Mesenchymal stem cell (in vitro differentiated cells and primary cell): ENCODE measurements around the gene DOC2B.

Experiments used
- DNase-seq: peaks from one replicate; pipeline ENCODE4 v3.0.0-alpha.2; 2013
- H2AFZ ChIP-seq: one replicate; pipeline ENCODE4 v1.6.1; 2013; ENCODE audit warnings: low read depth, mild to moderate bottlenecking, control low read depth, inconsistent platforms, low read length, moderate library complexity
- H2AK5ac ChIP-seq: 2 replicates; pipeline ENCODE4 v1.6.1; 2013; ENCODE audit warnings: low read length, moderate library complexity, mild to moderate bottlenecking, inconsistent platforms; ENCODE audit not compliant: severe bottlenecking
- H2BK120ac ChIP-seq: one replicate; pipeline ENCODE4 v1.6.1; 2013; ENCODE audit warnings: low read depth, mild to moderate bottlenecking, inconsistent platforms, low read length, moderate library complexity
- H2BK12ac ChIP-seq, 2 experiments: one replicate each; pipeline ENCODE4 v1.6.1; 2013; ENCODE audit warnings: inconsistent platforms in 2 of 2, low read length in 2 of 2, mild to moderate bottlenecking in 2 of 2, moderate library complexity in 2 of 2, control low read depth in 1 of 2
- H2BK15ac ChIP-seq: one replicate; pipeline ENCODE4 v1.6.1; 2013; ENCODE audit warnings: mild to moderate bottlenecking, low read depth, inconsistent platforms; ENCODE audit not compliant: poor library complexity, severe bottlenecking
- H2BK5ac ChIP-seq: 2 replicates; pipeline ENCODE4 v1.6.1; 2013; ENCODE audit warnings: low read depth, mild to moderate bottlenecking, low read length, control low read depth, inconsistent platforms; ENCODE audit not compliant: poor library complexity, severe bottlenecking
- H3K14ac ChIP-seq, 2 experiments: one replicate each; pipeline ENCODE4 v1.6.1; 2013; ENCODE audit warnings: inconsistent platforms in 2 of 2, low read length in 2 of 2, control low read depth in 1 of 2, mild to moderate bottlenecking in 1 of 2, moderate library complexity in 1 of 2
- H3K18ac ChIP-seq, 2 experiments: one replicate each; pipeline ENCODE4 v1.6.1; 2013; ENCODE audit warnings: inconsistent platforms in 2 of 2, low read length in 2 of 2, control low read depth in 1 of 2, low read depth in 1 of 2, mild to moderate bottlenecking in 1 of 2
- H3K23ac ChIP-seq, 2 experiments: one replicate each; pipeline ENCODE4 v1.6.1; 2013; ENCODE audit warnings: inconsistent platforms in 2 of 2, low read length in 2 of 2, mild to moderate bottlenecking in 2 of 2, moderate library complexity in 2 of 2, control low read depth in 1 of 2
- H3K27ac ChIP-seq: 2 replicates; pipeline ENCODE4 v1.5.1; 2013; ENCODE audit warnings: mild to moderate bottlenecking, moderate library complexity, low read length, control low read depth, inconsistent platforms; ENCODE audit not compliant: poor library complexity, severe bottlenecking
- H3K27me3 ChIP-seq, 2 experiments: 2 replicates each; pipeline versions ENCODE4 v1.6.1 to v1.7.0; 2013; ENCODE audit warnings: low read length in 2 of 2, mild to moderate bottlenecking in 2 of 2, moderate library complexity in 2 of 2, control low read depth in 1 of 2, inconsistent platforms in 1 of 2; ENCODE audit not compliant: control insufficient read depth in 1 of 2, insufficient read depth in 1 of 2
- H3K36me3 ChIP-seq, 2 experiments: 2 replicates each; pipeline versions ENCODE4 v1.6.1 to v1.7.0; 2013; ENCODE audit warnings: low read length in 2 of 2, control low read depth in 1 of 2, inconsistent platforms in 1 of 2, low read depth in 1 of 2, mild to moderate bottlenecking in 1 of 2; ENCODE audit not compliant: insufficient read depth in 2 of 2, control insufficient read depth in 1 of 2
- H3K4ac ChIP-seq, 2 experiments: one replicate each; pipeline ENCODE4 v1.6.1; 2013; ENCODE audit warnings: inconsistent platforms in 2 of 2, low read length in 2 of 2, mild to moderate bottlenecking in 2 of 2, moderate library complexity in 2 of 2, control low read depth in 1 of 2, low read depth in 1 of 2
- H3K4me1 ChIP-seq: 2 replicates; pipeline ENCODE4 v1.6.1; 2013; ENCODE audit warnings: low read depth, low read length, control low read depth; ENCODE audit not compliant: control insufficient read depth, insufficient read depth
- H3K4me2 ChIP-seq: 2 replicates; pipeline ENCODE4 v1.6.1; 2013; ENCODE audit warnings: low read length, mild to moderate bottlenecking, inconsistent platforms; ENCODE audit not compliant: poor library complexity, severe bottlenecking
- H3K4me3 ChIP-seq, 2 experiments: 2 replicates each; pipeline versions ENCODE4 v1.5.1 to v1.7.0; 2013; ENCODE audit warnings: low read length in 2 of 2, mild to moderate bottlenecking in 2 of 2, control low read depth in 1 of 2, low read depth in 1 of 2; ENCODE audit not compliant: insufficient read depth in 1 of 2
- H3K79me1 ChIP-seq: replicated peaks from 2 replicates; pipeline ENCODE4 v1.6.1; 2013; ENCODE audit warnings: mild to moderate bottlenecking, control low read depth, low read length, inconsistent platforms; ENCODE audit not compliant: poor library complexity, severe bottlenecking
- H3K9ac ChIP-seq: 2 replicates; pipeline ENCODE4 v1.7.0; 2013; ENCODE audit warnings: mild to moderate bottlenecking, low read length, moderate library complexity
- H3K9me3 ChIP-seq: 2 replicates; pipeline ENCODE4 v1.7.0; 2013; ENCODE audit warnings: mild to moderate bottlenecking, low read length; ENCODE audit not compliant: control insufficient read depth
- H4K8ac ChIP-seq: one replicate; pipeline ENCODE4 v1.6.1; 2013; ENCODE audit warnings: inconsistent platforms, mild to moderate bottlenecking, low read length, moderate library complexity
- H4K91ac ChIP-seq: one replicate; pipeline ENCODE4 v1.6.1; 2013; ENCODE audit warnings: mild to moderate bottlenecking, low read length, inconsistent platforms
- WGBS: methylation state at CpG from one replicate; pipeline ENCODE4 v1.1.7; 2013; ENCODE audit warnings: mixed read lengths; 5-methylcytosine and 5-hydroxymethylcytosine counted together

Gene DOC2B

GRCh38 chr17:146546-146945, 34.9 kb downstream of the DOC2B start:
- Histone ChIP-seq H2BK5ac (no peak overlapping the region), H3K79me1 (no peaks in the 10 kb centered on the region), H3K27ac (no peak overlapping the region), H2BK15ac (no peak overlapping the region), H2BK12ac (no peak overlapping the region), H2BK120ac (no peak overlapping the region), H2AK5ac (no peak overlapping the region), H3K27me3 (peaks cover 7 to 47% of the 10 kb centered on the region in 2 experiments), H3K9me3 (no peaks in the 10 kb centered on the region), H3K23ac (no peak overlapping the region), H3K9ac (no peak overlapping the region), H4K91ac (no peak overlapping the region), H2AFZ (no peak overlapping the region), H4K8ac (no peak overlapping the region), H3K4ac (no peak overlapping the region), H3K14ac (no peak overlapping the region), H3K36me3 (no peaks in the 10 kb centered on the region), H3K4me2 (no peak overlapping the region), H3K4me3 (peak overlapping the region in 1 of 2 experiments; percentile 8), H3K4me1 (peaks cover 4% of the 10 kb centered on the region), H3K18ac (no peak overlapping the region)
- no peak for DNase-seq
- 87% methylated on average over 10 of the region's 10 CpGs for WGBS

GRCh38 chr17:145671-146541, 35.5 kb downstream of the DOC2B start:
- WGBS = 82% methylated on average over 14 of the region's 16 CpGs
- peaks cover 7 to 44% of the 10 kb centered on the region in 2 experiments for H3K27me3 ChIP-seq
- H2BK15ac ChIP-seq = no peak overlapping the region
- H4K91ac ChIP-seq = no peak overlapping the region
- H2BK12ac ChIP-seq = no peak overlapping the region
- peaks cover 4% of the 10 kb centered on the region for H3K4me1 ChIP-seq
- H3K23ac ChIP-seq = no peak overlapping the region
- no peak for DNase-seq
- H3K4ac ChIP-seq = no peak overlapping the region
- H4K8ac ChIP-seq = no peak overlapping the region
- no peak overlapping the region for H3K27ac ChIP-seq
- H2BK5ac ChIP-seq = no peak overlapping the region
- no peak overlapping the region for H3K18ac ChIP-seq
- no peaks in the 10 kb centered on the region for H3K79me1 ChIP-seq
- H3K4me3 ChIP-seq = no peak overlapping the region
- H3K9ac ChIP-seq = no peak overlapping the region
- H3K14ac ChIP-seq = no peak overlapping the region
- H3K4me2 ChIP-seq = no peak overlapping the region
- no peaks in the 10 kb centered on the region for H3K36me3 ChIP-seq
- no peak overlapping the region for H2BK120ac ChIP-seq
- H3K9me3 ChIP-seq = no peaks in the 10 kb centered on the region
- H2AFZ ChIP-seq = no peak overlapping the region
- no peak overlapping the region for H2AK5ac ChIP-seq

- Histone ChIP-seq H3K23ac (no peak overlapping the region), H3K9me3 (no peaks in the 10 kb centered on the region), H3K18ac (no peak overlapping the region), H2BK5ac (no peak overlapping the region), H3K27me3 (peaks cover 7 to 37% of the 10 kb centered on the region in 2 experiments), H3K79me1 (no peaks in the 10 kb centered on the region), H3K9ac (no peak overlapping the region), H3K4me2 (no peak overlapping the region), H3K4me1 (peaks cover 4% of the 10 kb centered on the region), H3K4ac (no peak overlapping the region), H2AFZ (no peak overlapping the region), H4K8ac (no peak overlapping the region), H3K36me3 (no peaks in the 10 kb centered on the region), H2AK5ac (no peak overlapping the region), H2BK120ac (no peak overlapping the region), H3K27ac (no peak overlapping the region), H2BK12ac (no peak overlapping the region), H4K91ac (peak overlapping the region; percentile 62), H3K14ac (no peak overlapping the region), H2BK15ac (no peak overlapping the region), H3K4me3 (no peak overlapping the region)
- no peak for DNase-seq
- WGBS = 81% methylated on average over 6 of the region's 7 CpGs
These were observed 36.3 kb downstream of the DOC2B start for GRCh38 chr17:144936-145670.

- Histone ChIP-seq H2AK5ac (no peak overlapping the region), H2AFZ (no peak overlapping the region), H3K4ac (no peak overlapping the region), H2BK12ac (no peak overlapping the region), H3K23ac (no peak overlapping the region), H2BK5ac (no peak overlapping the region), H2BK15ac (no peak overlapping the region), H4K91ac (no peak overlapping the region), H2BK120ac (no peak overlapping the region), H3K9ac (no peak overlapping the region), H3K14ac (no peak overlapping the region), H3K27me3 (peaks cover 7 to 29% of the 10 kb centered on the region in 2 experiments), H3K79me1 (no peaks in the 10 kb centered on the region), H4K8ac (no peak overlapping the region), H3K4me2 (peak overlapping the region; percentile 63), H3K9me3 (no peaks in the 10 kb centered on the region), H3K4me3 (no peak overlapping the region), H3K36me3 (no peaks in the 10 kb centered on the region), H3K27ac (no peak overlapping the region), H3K18ac (no peak overlapping the region), H3K4me1 (peaks cover 4% of the 10 kb centered on the region)
- 5% methylated on average over 38 of the region's 44 CpGs for WGBS
- DNase-seq = peak; percentile 62
These were observed 37.6 kb downstream of the DOC2B start for GRCh38 chr17:143785-144281.
